WTC11 (cell line): ENCODE data around the gene GALP. TPM values are rescaled to one million over a fixed set of nuclear protein-coding genes. Genes with fewer than 3 reads are reported as not detected.

ENCODE experiments used
- ATAC-seq: fragments of 200-7000 bp; cut with Tn5 transposase; 2 replicates; pipeline ENCODE4 v1.10.0; 2021; ENCODE audit warnings: mild to moderate bottlenecking, moderate library complexity
- CTCF ChIA-PET: fragments of 300-600 bp; sonication (Branson Sonifier 250); formaldehyde crosslinking; loops from one replicate; lab custom pipeline; 2021; ENCODE audit warnings: antibody characterized with exemption; lab: Charles Lee
- POLR2A ChIA-PET: fragments of 350-600 bp; sonication (Branson Sonifier 250); formaldehyde crosslinking; loops from one replicate; lab custom pipeline; 2021; ENCODE audit warnings: antibody characterized with exemption; lab: Charles Lee
- DNase-seq: peaks from one replicate; pipeline ENCODE4 v3.0.0; 2021; ENCODE audit warnings: low spot score
- H3K27ac Mint-ChIP-seq: 2 replicates; pipeline ENCODE4 v1.8.0; 2021; ENCODE audit warnings: mixed read lengths
- H3K27me3 Mint-ChIP-seq: 2 replicates; pipeline ENCODE4 v1.8.0; 2021; ENCODE audit warnings: low read depth, mild to moderate bottlenecking, moderate library complexity, mixed read lengths
- H3K36me3 Mint-ChIP-seq: 2 replicates; pipeline ENCODE4 v1.8.0; 2021; ENCODE audit warnings: mixed read lengths
- H3K4me1 Mint-ChIP-seq: 2 replicates; pipeline ENCODE4 v1.8.0; 2022; ENCODE audit warnings: mixed read lengths
- H3K4me3 Mint-ChIP-seq: 2 replicates; pipeline ENCODE4 v1.8.0; 2021; ENCODE audit warnings: mild to moderate bottlenecking, moderate library complexity, mixed read lengths
- H3K9me3 Mint-ChIP-seq: 2 replicates; pipeline ENCODE4 v1.8.0; 2021; ENCODE audit warnings: mixed read lengths
- CREB1 ChIP-seq: sonication (generic); formaldehyde crosslinking; IDR thresholded peaks from 2 replicates; pipeline ENCODE4 v1.8.0; 2023; ENCODE audit warnings: mild to moderate bottlenecking, missing genetic modification reagents
- ESRRA ChIP-seq: sonication (generic); formaldehyde crosslinking; IDR thresholded peaks from 2 replicates; pipeline ENCODE4 v1.8.1; 2022; ENCODE audit warnings: mild to moderate bottlenecking, missing genetic modification reagents, borderline replicate concordance
- FOXK1 ChIP-seq: sonication (generic); formaldehyde crosslinking; IDR thresholded peaks from 2 replicates; pipeline ENCODE4 v1.8.0; 2022; ENCODE audit warnings: mild to moderate bottlenecking, moderate library complexity, missing genetic modification reagents
- IRF2 ChIP-seq: sonication (generic); formaldehyde crosslinking; IDR thresholded peaks from 2 replicates; pipeline ENCODE4 v1.8.0; 2022; ENCODE audit warnings: low read depth, missing genetic modification reagents, borderline replicate concordance
- MXD4 ChIP-seq: fragments of 250-450 bp; sonication (Bioruptor Pico); IDR thresholded peaks from 2 replicates; pipeline ENCODE4 v1.8.0; 2021; ENCODE audit warnings: mild to moderate bottlenecking, moderate library complexity, borderline replicate concordance
- NR3C1 ChIP-seq: sonication (generic); formaldehyde crosslinking; conservative IDR thresholded peaks from 2 replicates; pipeline ENCODE4 v1.8.1; 2023; ENCODE audit warnings: low read depth, mild to moderate bottlenecking, missing genetic modification reagents
- PRRX2 ChIP-seq: fragments of 250-450 bp; sonication (Bioruptor Pico); IDR thresholded peaks from 2 replicates; pipeline ENCODE4 v1.8.0; 2021; ENCODE audit warnings: mild to moderate bottlenecking
- SOX15 ChIP-seq: fragments of 250-450 bp; sonication (Bioruptor Pico); IDR thresholded peaks from 2 replicates; pipeline ENCODE4 v1.9.0; 2021; ENCODE audit warnings: mild to moderate bottlenecking
- total RNA-seq: library from RNA; stranded (reverse); gene quantifications from 3 replicates; pipeline ENCODE4 v1.2.3, GENCODE V29; 2021
- TF ChIP-seq, protein P1 (sequence below): sonication (generic); formaldehyde crosslinking; IDR thresholded peaks from 2 replicates; pipeline ENCODE4 v1.8.1; 2023; ENCODE audit warnings: mild to moderate bottlenecking, missing genetic modification reagents
- TF ChIP-seq, protein P2 (sequence below): sonication (generic); formaldehyde crosslinking; IDR thresholded peaks from 2 replicates; pipeline ENCODE4 v1.8.1; 2022; ENCODE audit warnings: missing genetic modification reagents, borderline replicate concordance
- TF ChIP-seq, protein P3 (sequence below): sonication (generic); formaldehyde crosslinking; IDR thresholded peaks from 2 replicates; pipeline ENCODE4 v1.8.0; 2022; ENCODE audit warnings: missing genetic modification reagents
- TF ChIP-seq, protein P4 (sequence below): fragments of 250-450 bp; sonication (Bioruptor Pico); IDR thresholded peaks from 2 replicates; pipeline ENCODE4 v1.9.0; 2021; ENCODE audit warnings: mild to moderate bottlenecking
- TF ChIP-seq, protein P5 (sequence below): fragments of 200-600 bp; IDR thresholded peaks from 2 replicates; pipeline ENCODE4 v1.8.0; 2022; ENCODE audit warnings: antibody characterized with exemption
- TF ChIP-seq, protein P6 (sequence below): fragments of 250-450 bp; sonication (Bioruptor Pico); IDR thresholded peaks from 2 replicates; pipeline ENCODE4 v1.9.0; 2021; ENCODE audit warnings: mild to moderate bottlenecking

Gene GALP
- total RNA-seq, 1 experiment from 2014 or later = not detected

DNA sequence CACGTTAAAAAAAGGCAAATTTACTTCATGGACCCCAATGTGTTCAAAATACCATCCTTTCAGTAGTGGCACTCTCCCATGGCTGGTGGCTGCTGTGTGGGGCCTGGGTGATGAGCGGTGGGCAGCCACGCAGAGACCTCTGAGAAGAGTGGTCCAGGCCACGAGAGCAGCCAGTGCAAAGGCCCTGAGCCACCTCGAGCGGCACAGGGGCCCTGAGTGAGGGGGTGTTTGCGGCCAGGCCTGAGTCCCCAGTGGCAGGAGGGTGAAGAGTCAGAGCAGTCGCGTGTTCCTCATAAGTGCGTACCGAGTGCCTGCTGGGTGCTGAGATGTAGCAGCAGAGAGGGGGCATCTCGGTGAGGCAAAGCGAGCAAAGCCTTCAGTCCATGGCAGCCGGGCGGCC, 27.7 kb upstream of the GALP start:
- H3K4me1 Mint-ChIP-seq = peaks cover 9% of the 10 kb centered on the region
- H3K9me3 Mint-ChIP-seq = peaks cover 7% of the 10 kb centered on the region
- DNase-seq (no peak), ATAC-seq (no peak)
- no peak overlapping the region for H3K4me3 Mint-ChIP-seq
- ChIA-PET POLR2A (no interaction called here), CTCF (interaction anchor here (1.9 kb wide), 1 partner anchor 43 kb away, joined by 7 read pairs; no protein-coding TSS in a partner anchor)
- peaks cover 29% of the 10 kb centered on the region for H3K36me3 Mint-ChIP-seq
- H3K27ac Mint-ChIP-seq = no peak overlapping the region
- no peaks in the 10 kb centered on the region for H3K27me3 Mint-ChIP-seq
- TF ChIP-seq, protein P1, sequence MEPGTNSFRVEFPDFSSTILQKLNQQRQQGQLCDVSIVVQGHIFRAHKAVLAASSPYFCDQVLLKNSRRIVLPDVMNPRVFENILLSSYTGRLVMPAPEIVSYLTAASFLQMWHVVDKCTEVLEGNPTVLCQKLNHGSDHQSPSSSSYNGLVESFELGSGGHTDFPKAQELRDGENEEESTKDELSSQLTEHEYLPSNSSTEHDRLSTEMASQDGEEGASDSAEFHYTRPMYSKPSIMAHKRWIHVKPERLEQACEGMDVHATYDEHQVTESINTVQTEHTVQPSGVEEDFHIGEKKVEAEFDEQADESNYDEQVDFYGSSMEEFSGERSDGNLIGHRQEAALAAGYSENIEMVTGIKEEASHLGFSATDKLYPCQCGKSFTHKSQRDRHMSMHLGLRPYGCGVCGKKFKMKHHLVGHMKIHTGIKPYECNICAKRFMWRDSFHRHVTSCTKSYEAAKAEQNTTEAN = no peak
- TF ChIP-seq MXD4 (CRISPR knock-in tag) = no peak
- no peak for TF ChIP-seq NR3C1 (CRISPR knock-in tag)
- TF ChIP-seq PRRX2 (CRISPR knock-in tag) = no peak
- TF ChIP-seq, protein P2, sequence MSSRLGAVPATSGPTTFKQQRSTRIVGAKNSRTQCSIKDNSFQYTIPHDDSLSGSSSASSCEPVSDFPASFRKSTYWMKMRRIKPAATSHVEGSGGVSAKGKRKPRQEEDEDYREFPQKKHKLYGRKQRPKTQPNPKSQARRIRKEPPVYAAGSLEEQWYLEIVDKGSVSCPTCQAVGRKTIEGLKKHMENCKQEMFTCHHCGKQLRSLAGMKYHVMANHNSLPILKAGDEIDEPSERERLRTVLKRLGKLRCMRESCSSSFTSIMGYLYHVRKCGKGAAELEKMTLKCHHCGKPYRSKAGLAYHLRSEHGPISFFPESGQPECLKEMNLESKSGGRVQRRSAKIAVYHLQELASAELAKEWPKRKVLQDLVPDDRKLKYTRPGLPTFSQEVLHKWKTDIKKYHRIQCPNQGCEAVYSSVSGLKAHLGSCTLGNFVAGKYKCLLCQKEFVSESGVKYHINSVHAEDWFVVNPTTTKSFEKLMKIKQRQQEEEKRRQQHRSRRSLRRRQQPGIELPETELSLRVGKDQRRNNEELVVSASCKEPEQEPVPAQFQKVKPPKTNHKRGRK (CRISPR knock-in tag) = no peak
- no peak for TF ChIP-seq CREB1
- no peak for TF ChIP-seq SOX15 (CRISPR knock-in tag)
- TF ChIP-seq, protein P3, sequence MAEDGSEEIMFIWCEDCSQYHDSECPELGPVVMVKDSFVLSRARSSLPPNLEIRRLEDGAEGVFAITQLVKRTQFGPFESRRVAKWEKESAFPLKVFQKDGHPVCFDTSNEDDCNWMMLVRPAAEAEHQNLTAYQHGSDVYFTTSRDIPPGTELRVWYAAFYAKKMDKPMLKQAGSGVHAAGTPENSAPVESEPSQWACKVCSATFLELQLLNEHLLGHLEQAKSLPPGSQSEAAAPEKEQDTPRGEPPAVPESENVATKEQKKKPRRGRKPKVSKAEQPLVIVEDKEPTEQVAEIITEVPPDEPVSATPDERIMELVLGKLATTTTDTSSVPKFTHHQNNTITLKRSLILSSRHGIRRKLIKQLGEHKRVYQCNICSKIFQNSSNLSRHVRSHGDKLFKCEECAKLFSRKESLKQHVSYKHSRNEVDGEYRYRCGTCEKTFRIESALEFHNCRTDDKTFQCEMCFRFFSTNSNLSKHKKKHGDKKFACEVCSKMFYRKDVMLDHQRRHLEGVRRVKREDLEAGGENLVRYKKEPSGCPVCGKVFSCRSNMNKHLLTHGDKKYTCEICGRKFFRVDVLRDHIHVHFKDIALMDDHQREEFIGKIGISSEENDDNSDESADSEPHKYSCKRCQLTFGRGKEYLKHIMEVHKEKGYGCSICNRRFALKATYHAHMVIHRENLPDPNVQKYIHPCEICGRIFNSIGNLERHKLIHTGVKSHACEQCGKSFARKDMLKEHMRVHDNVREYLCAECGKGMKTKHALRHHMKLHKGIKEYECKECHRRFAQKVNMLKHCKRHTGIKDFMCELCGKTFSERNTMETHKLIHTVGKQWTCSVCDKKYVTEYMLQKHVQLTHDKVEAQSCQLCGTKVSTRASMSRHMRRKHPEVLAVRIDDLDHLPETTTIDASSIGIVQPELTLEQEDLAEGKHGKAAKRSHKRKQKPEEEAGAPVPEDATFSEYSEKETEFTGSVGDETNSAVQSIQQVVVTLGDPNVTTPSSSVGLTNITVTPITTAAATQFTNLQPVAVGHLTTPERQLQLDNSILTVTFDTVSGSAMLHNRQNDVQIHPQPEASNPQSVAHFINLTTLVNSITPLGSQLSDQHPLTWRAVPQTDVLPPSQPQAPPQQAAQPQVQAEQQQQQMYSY (CRISPR knock-in tag) = no peak
- TF ChIP-seq ESRRA (CRISPR knock-in tag) = no peak
- TF ChIP-seq, protein P4, sequence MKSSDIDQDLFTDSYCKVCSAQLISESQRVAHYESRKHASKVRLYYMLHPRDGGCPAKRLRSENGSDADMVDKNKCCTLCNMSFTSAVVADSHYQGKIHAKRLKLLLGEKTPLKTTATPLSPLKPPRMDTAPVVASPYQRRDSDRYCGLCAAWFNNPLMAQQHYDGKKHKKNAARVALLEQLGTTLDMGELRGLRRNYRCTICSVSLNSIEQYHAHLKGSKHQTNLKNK (CRISPR knock-in tag) = no peak
- TF ChIP-seq, protein P5, sequence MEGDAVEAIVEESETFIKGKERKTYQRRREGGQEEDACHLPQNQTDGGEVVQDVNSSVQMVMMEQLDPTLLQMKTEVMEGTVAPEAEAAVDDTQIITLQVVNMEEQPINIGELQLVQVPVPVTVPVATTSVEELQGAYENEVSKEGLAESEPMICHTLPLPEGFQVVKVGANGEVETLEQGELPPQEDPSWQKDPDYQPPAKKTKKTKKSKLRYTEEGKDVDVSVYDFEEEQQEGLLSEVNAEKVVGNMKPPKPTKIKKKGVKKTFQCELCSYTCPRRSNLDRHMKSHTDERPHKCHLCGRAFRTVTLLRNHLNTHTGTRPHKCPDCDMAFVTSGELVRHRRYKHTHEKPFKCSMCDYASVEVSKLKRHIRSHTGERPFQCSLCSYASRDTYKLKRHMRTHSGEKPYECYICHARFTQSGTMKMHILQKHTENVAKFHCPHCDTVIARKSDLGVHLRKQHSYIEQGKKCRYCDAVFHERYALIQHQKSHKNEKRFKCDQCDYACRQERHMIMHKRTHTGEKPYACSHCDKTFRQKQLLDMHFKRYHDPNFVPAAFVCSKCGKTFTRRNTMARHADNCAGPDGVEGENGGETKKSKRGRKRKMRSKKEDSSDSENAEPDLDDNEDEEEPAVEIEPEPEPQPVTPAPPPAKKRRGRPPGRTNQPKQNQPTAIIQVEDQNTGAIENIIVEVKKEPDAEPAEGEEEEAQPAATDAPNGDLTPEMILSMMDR = no peak
- TF ChIP-seq IRF2 (CRISPR knock-in tag) = no peak
- TF ChIP-seq, protein P6, sequence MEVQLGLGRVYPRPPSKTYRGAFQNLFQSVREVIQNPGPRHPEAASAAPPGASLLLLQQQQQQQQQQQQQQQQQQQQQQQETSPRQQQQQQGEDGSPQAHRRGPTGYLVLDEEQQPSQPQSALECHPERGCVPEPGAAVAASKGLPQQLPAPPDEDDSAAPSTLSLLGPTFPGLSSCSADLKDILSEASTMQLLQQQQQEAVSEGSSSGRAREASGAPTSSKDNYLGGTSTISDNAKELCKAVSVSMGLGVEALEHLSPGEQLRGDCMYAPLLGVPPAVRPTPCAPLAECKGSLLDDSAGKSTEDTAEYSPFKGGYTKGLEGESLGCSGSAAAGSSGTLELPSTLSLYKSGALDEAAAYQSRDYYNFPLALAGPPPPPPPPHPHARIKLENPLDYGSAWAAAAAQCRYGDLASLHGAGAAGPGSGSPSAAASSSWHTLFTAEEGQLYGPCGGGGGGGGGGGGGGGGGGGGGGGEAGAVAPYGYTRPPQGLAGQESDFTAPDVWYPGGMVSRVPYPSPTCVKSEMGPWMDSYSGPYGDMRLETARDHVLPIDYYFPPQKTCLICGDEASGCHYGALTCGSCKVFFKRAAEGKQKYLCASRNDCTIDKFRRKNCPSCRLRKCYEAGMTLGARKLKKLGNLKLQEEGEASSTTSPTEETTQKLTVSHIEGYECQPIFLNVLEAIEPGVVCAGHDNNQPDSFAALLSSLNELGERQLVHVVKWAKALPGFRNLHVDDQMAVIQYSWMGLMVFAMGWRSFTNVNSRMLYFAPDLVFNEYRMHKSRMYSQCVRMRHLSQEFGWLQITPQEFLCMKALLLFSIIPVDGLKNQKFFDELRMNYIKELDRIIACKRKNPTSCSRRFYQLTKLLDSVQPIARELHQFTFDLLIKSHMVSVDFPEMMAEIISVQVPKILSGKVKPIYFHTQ (CRISPR knock-in tag) = no peak
- no peak for TF ChIP-seq FOXK1 (CRISPR knock-in tag)
